Transverse colon (tissue), 4 donors: Measurements from ENCODE around the gene CCT6B.

Source experiments
- EP300 ChIP-seq: sonication (generic); formaldehyde crosslinking; IDR thresholded peaks from one replicate; pipeline ENCODE4 v1.6.1; 2017; ENCODE audit warnings: antibody characterized with exemption, low read depth
- POLR2A ChIP-seq: fragments of 450-650 bp; IDR thresholded peaks from one replicate; pipeline ENCODE4 v1.6.1; 2016; ENCODE audit warnings: antibody characterized with exemption, mild to moderate bottlenecking, moderate library complexity
- POLR2AphosphoS5 ChIP-seq, 3 donors: sonication (generic); formaldehyde crosslinking; IDR thresholded peaks; one replicate each; pipeline ENCODE4 v1.6.1; 2016; ENCODE audit warnings: antibody characterized with exemption in 3 of 3
- TF ChIP-seq, protein P1 (sequence below), 5 experiments: fragments of 200-600 bp in 3 of 5; fragments of 450-650 bp in 2 of 5; sonication (generic) in 3 of 5; IDR thresholded peaks; 1 replicate in 2 of 5; 2 replicates in 3 of 5; pipeline ENCODE4 v1.5.1; 2016 to 2017; ENCODE audit warnings: antibody characterized with exemption in 5 of 5, inconsistent platforms in 3 of 5, mild to moderate bottlenecking in 2 of 5, moderate library complexity in 1 of 5

DNA sequence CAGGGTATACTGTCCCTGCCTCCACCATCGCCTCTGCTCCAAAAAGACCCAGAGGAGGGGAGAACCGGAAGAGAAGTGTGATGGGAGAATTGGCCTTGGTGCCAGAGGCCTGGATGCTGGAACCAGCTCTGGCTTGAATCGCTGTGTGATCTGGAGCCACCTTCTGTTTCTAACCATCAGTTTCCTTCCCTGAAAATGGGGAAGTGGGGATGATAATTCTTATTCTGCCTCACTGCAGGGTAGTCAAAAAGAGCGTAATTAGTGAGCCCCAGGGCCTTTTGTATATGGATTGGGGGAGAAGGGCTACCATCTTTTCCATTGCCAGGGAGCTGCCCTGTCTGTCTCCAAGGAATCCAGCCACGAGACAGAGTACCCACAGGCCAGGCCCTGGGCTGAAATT is 52.2 kb downstream of the CCT6B start:
- TF ChIP-seq, protein P1, sequence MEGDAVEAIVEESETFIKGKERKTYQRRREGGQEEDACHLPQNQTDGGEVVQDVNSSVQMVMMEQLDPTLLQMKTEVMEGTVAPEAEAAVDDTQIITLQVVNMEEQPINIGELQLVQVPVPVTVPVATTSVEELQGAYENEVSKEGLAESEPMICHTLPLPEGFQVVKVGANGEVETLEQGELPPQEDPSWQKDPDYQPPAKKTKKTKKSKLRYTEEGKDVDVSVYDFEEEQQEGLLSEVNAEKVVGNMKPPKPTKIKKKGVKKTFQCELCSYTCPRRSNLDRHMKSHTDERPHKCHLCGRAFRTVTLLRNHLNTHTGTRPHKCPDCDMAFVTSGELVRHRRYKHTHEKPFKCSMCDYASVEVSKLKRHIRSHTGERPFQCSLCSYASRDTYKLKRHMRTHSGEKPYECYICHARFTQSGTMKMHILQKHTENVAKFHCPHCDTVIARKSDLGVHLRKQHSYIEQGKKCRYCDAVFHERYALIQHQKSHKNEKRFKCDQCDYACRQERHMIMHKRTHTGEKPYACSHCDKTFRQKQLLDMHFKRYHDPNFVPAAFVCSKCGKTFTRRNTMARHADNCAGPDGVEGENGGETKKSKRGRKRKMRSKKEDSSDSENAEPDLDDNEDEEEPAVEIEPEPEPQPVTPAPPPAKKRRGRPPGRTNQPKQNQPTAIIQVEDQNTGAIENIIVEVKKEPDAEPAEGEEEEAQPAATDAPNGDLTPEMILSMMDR (IDR thresholded peaks at IDR 0.05), result no peak
- no peak for TF ChIP-seq POLR2A
- no peak for TF ChIP-seq EP300
- no peak for TF ChIP-seq POLR2AphosphoS5 (IDR thresholded peaks at IDR 0.05)
